D341Med (cell line): ENCODE measurements around the gene DDX31.

ENCODE experiments used
- DNase-seq: peaks from one replicate; pipeline ENCODE4 v3.0.0; 2012; ENCODE audit warnings: low spot score

Gene DDX31

GRCh38 chr9:132594412-132594811 is 75.4 kb downstream of the DDX31 start:
- DNase-seq = no peak

DNA sequence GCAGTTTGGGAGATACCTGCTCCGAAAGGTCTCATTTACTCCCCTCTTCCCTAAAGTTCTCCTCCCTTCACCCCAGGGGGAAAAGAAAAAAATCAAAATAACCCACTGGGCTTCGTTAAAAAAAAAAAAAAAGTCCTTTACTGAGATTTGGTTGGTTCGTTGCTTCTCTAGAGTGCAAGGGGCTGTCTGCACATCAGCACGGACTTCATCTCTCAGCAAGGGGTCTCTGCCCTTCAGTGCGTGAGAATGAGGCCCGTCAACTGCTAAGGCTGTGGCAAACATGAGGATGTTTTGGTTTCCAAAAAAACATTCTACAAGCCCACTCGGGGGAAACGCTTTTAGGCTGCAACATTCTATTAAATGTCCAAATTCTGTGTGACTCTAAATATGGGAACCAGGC is 77.3 kb downstream of the DDX31 start:
- DNase-seq = no peak

- no peak for DNase-seq
Measured at GRCh38 chr9:132591751-132592314, 78.0 kb downstream of the DDX31 start.

DNA sequence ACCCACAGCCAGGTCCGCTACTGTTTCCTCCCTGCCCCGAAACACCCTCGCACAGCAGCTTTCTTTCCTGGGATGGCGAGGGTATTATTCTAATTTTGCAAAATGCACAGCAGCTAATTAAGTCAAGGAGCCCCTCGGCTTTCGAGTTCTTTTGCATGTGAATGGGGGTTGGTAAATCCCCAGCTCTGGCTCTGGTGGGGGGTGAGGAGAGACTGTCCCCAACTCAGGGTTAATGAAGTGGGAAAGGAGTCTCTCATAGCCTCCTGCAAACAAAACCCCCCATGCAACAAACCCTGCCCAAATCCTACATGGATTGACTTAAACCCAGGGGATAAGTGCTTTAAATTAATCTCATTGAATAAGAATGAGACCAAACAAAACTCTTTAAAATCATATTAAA is 78.5 kb downstream of the DDX31 start:
- DNase-seq = peak; percentile 54

- DNase-seq = peak; percentile 59
Measured at GRCh38 chr9:132590318-132591182, 79.2 kb downstream of the DDX31 start.

GRCh38 chr9:132590037-132590317 is 79.8 kb downstream of the DDX31 start:
- no peak for DNase-seq

GRCh38 chr9:132589148-132590036 is 80.4 kb downstream of the DDX31 start:
- DNase-seq = peak; percentile 54

- no peak for DNase-seq
Measured at GRCh38 chr9:132588501-132589147, 81.2 kb downstream of the DDX31 start.

DNA sequence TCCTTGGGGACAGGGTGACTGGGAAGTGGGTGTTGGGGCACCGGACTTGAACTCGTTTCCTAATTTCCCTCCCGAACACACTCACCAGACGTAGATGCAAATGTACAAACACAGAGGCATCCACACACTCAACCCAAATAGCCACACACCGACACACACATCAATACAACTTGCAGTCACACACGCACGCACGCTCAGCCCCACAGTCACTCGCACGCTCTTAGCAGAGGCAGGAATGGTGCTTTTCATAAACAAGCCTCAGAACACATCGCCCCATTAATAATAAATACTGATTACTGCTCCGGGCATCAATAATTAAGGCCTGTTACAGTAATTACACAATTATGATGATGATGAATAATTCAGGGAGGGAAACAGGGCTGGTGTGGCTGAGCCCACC is 81.7 kb downstream of the DDX31 start:
- no peak for DNase-seq

DNA sequence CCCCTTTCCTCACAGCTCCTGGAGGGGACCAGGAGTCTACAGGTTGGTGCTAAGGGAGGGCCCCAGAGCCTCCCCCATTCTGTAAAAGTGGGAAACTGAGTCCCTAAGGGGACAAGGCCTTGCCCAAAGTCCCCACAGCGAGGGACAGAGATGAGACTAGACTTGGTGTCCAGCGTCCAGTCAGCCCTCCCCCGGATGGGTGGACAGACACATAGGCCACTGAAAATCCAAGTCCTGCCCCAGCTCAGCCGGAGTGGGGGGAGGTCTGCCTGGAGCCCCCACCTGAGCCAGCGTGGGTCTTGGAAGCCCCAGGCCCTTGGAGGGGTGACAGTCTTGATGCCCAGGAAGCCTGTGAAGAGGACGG is 82.2 kb downstream of the DDX31 start:
- DNase-seq = no peak

GRCh38 chr9:132586830-132587591 is 82.8 kb downstream of the DDX31 start:
- DNase-seq = no peak

GRCh38 chr9:132585954-132586829 is 83.6 kb downstream of the DDX31 start:
- no peak for DNase-seq

- DNase-seq = no peak
Measured at GRCh38 chr9:132584601-132585560, 84.9 kb downstream of the DDX31 start.

DNA sequence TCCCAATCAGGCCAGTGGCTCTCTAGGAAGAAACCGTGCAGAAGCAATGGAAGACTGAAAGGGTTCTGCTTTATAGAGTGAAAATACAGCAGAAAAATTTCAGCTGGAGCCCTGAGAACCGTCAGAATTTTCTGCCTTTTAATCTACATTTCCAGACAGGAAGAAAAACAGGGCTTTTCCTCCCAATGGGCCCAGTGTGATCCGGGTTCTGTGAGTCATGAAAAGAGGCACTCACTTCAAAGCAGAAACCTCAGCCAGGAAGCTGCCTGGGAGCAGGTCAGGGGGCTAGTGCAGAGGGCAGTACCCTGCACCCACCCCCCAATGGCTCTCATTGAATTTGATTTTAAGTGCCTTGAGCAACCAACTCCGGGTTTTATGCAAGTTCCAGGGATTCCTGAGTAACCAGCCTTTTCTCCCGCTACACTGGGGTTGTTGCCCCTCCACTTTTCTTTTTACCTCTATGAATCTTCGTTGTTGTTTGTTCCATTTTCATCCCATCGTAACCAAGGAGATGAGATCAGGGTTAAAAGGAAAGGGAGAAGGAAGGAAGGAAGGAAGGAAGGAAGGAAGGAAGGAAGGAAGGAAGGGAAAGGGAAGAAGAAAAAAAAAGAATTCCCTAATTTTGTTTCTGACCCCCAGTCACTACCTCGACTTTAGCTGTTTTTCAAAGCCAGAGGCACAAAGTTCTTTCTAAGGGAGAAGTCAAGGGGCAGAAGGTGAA is 86.0 kb downstream of the DDX31 start:
- no peak for DNase-seq

DNA sequence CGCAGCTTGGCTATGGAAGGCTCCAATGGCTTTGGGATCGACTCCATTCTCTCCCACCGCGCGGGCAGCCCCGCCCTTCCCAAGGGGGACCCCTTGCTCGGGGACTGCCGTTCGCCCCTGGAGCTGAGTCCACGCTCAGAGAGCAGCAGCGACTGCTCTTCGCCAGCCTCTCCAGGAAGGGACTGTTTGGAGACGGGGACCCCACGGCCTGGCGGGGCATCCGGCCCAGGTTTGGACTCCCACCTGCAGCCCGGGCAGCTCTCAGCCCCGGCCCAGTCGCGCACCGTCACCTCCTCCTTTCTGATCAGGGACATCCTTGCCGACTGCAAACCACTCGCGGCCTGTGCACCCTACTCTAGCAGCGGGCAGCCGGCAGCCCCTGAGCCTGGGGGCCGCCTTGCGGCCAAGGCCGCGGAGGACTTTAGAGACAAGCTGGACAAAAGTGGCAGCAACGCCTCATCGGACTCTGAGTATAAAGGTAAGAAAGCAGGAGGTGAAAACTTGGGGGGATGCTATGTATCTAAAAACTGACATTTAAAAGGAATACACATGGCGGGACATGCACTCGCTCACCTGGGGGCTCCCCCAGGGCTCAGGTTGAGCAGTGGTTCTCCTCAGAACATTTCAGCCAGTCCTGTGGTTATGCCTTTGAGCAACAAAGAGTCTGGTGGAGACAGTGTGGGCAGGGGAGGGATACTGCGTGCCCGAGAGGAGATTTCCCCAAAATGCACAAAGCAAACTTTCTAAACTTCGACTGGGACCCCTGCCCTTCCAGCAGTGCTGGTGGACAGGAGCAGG is 86.8 kb downstream of the DDX31 start:
- DNase-seq = no peak

- DNase-seq = no peak
Measured at GRCh38 chr9:132582276-132582785, 87.5 kb downstream of the DDX31 start, which contains the start of gene BARHL1. Gene BARHL1 (plus strand): TSS chr9:132582606. CDS start chr9:132582798, 192 bp downstream.

DNA sequence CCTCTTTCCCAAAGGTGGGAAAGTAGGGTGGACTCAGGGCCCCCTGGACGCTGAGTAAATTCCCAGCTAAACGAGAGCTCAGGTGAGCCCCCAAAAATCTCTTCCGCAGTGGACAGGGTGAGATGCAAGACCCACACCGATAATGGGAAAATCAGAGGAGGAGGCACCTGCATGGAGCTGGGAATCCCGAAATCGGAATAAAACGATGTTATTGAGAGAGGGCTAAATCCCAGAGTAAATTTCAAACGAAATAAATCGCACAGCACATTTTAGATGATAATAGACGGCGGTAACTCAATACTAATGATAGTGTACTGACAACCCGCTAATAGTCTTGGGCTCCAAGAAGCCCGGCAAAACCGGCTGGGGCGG is 90.4 kb downstream of the DDX31 start:
- no peak for DNase-seq
